Activated naive CD8-positive, alpha-beta T cell (primary cell): ENCODE measurements around the gene TDP2.
"Not testable (repeated sequence)": the region's sequence is repeated elsewhere in the genome, so short reads cannot be mapped to it uniquely, and the experiment has no call there.

Source experiments
- H3K27ac Mint-ChIP-seq: one replicate; pipeline ENCODE4 v1.8.0; 2021; ENCODE audit warnings: mixed read lengths
- H3K27me3 Mint-ChIP-seq: one replicate; pipeline ENCODE4 v1.8.0; 2021; ENCODE audit warnings: mixed read lengths
- H3K36me3 Mint-ChIP-seq: one replicate; pipeline ENCODE4 v1.8.0; 2021; ENCODE audit warnings: mixed read lengths
- H3K4me1 Mint-ChIP-seq: one replicate; pipeline ENCODE4 v1.8.0; 2021; ENCODE audit warnings: low read depth, mixed read lengths
- H3K4me3 Mint-ChIP-seq: one replicate; pipeline ENCODE4 v1.8.0; 2021; ENCODE audit warnings: mild to moderate bottlenecking, mixed read lengths
- H3K9me3 Mint-ChIP-seq: one replicate; pipeline ENCODE4 v1.8.0; 2021; ENCODE audit warnings: low read depth, mixed read lengths

TDP2 gene

GRCh38 chr6:24666097-24666640, 530 bp downstream of the TDP2 start:
- Mint-ChIP-seq H3K4me1 (peaks cover 65% of the 10 kb centered on the region), H3K27me3 (no peaks in the 10 kb centered on the region), H3K4me3 (peak overlapping the region; percentile 97), H3K36me3 (peaks cover 14% of the 10 kb centered on the region), H3K27ac (peak overlapping the region; percentile 99), H3K9me3 (no peaks in the 10 kb centered on the region)

DNA sequence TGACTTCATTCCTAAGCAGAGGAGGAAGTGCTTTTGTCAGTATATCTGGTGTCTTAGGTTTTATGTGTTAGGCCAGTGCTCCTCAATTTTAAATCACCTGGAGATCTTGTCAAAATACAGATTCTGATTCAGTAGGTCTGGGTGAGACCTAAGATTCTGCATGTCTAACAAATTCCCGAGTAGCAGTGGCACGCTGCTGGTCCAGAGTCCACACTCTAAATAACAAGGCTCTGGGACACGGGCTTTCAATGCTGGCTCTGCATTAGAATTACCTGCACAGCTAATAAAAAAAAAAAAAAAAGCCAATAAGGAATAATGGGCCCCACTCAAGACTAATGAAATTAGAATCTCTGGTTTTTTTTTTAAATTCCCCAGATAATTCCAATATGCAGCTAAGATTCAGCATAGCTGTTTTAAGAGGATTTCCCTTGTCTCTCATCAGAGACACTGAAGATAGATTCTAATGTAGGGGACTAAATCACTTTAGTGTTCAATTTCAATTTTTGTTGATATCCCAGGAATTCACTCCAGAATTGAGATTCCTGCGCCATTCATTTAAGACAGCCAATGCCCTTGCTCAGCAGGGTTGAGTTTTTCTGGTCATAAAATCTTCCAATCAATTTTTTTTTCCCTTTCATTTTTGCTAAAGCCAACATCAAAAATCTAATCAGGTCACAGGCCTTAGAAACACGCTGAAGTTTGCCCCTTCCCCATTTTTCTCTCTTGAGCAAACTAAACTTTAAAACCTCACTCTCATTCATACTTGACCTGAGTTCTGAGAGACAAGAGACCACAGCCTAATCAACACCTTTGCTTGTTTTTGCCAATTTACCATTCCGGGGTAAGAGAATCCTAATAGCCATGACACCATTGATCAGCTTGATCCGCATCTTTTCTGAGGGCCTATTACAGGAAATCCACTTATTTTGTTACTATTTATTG, 2.4 kb downstream of the TDP2 start:
- H3K4me1 Mint-ChIP-seq: peaks cover 77% of the 10 kb centered on the region

GRCh38 chr6:24663189-24663588, 3.5 kb downstream of the TDP2 start:
- Mint-ChIP-seq H3K27ac (peak overlapping the region; percentile 24), H3K9me3 (no peaks in the 10 kb centered on the region), H3K4me1 (peaks cover 75% of the 10 kb centered on the region), H3K4me3 (no peak overlapping the region), H3K36me3 (peaks cover 8% of the 10 kb centered on the region), H3K27me3 (no peaks in the 10 kb centered on the region)

More for the DNA sequence above, 2.4 kb downstream of the TDP2 start:
- Mint-ChIP-seq H3K9me3 (no peaks in the 10 kb centered on the region), H3K27me3 (no peaks in the 10 kb centered on the region), H3K27ac (peak overlapping the region; percentile 68), H3K4me3 (peak overlapping the region; percentile 97), H3K36me3 (peaks cover 9% of the 10 kb centered on the region)

DNA sequence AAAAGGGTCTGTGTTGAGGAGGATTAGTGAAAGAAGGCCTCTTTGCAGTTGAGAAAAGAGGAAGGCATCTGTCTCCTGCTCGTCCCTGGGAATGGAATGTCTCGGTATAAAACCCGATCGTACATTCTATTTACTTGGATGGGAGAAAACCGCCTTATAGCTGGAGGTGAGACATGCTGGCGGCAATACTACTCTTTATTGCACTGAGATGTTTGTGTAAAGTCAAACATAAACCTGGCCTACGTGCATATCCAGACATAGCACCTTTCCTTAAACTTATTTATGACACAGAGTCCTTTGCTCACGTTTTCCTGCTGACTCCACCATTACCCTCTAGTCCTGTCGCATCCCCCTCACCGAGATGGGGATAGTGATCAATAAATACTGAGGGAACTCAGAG, 4.5 kb downstream of the TDP2 start:
- Mint-ChIP-seq H3K4me1 (peaks cover 73% of the 10 kb centered on the region), H3K36me3 (peaks cover 8% of the 10 kb centered on the region), H3K27ac (no peak overlapping the region)

GRCh38 chr6:24661759-24662158, 4.9 kb downstream of the TDP2 start:
- H3K27ac Mint-ChIP-seq, H3K4me3 Mint-ChIP-seq, H3K27me3 Mint-ChIP-seq, H3K36me3 Mint-ChIP-seq, H3K9me3 Mint-ChIP-seq: not testable (repeated sequence)
- peaks cover 70% of the 10 kb centered on the region for H3K4me1 Mint-ChIP-seq

More for the DNA sequence above, 4.5 kb downstream of the TDP2 start:
- Mint-ChIP-seq H3K27me3 (no peaks in the 10 kb centered on the region), H3K9me3 (no peaks in the 10 kb centered on the region), H3K4me3 (no peak overlapping the region)

- H3K4me1 Mint-ChIP-seq: peaks cover 71% of the 10 kb centered on the region
- H3K36me3 Mint-ChIP-seq: peaks cover 10% of the 10 kb centered on the region
- H3K4me3 Mint-ChIP-seq: no peak overlapping the region
Observed at GRCh38 chr6:24660105-24660504, 6.6 kb downstream of the TDP2 start.

DNA sequence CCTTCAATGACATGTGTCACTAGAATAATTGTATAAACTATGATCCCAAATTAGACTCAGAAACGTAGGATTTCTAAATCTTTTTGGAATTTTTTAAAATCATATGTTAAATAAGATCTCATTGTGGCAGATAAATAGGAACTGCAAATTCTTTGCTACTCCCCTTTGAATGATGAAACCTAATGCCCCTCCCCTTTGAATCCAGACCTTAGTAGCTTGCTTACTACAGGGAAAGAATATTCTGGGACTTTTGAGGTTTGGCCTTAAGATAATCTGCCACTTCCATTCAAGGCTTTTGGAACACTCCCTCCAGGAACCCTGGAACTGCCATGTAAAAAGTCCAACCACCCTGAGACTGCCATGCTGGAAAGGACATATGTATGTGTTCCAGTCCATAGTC, 7.1 kb downstream of the TDP2 start:
- H3K27ac Mint-ChIP-seq: peak overlapping the region; percentile 34
- peaks cover 8% of the 10 kb centered on the region for H3K36me3 Mint-ChIP-seq
- H3K4me1 Mint-ChIP-seq: peaks cover 68% of the 10 kb centered on the region

More at GRCh38 chr6:24660105-24660504, 6.6 kb downstream of the TDP2 start:
- H3K27me3 Mint-ChIP-seq: no peaks in the 10 kb centered on the region
- H3K9me3 Mint-ChIP-seq: no peaks in the 10 kb centered on the region
- peak overlapping the region; percentile 34 for H3K27ac Mint-ChIP-seq

DNA sequence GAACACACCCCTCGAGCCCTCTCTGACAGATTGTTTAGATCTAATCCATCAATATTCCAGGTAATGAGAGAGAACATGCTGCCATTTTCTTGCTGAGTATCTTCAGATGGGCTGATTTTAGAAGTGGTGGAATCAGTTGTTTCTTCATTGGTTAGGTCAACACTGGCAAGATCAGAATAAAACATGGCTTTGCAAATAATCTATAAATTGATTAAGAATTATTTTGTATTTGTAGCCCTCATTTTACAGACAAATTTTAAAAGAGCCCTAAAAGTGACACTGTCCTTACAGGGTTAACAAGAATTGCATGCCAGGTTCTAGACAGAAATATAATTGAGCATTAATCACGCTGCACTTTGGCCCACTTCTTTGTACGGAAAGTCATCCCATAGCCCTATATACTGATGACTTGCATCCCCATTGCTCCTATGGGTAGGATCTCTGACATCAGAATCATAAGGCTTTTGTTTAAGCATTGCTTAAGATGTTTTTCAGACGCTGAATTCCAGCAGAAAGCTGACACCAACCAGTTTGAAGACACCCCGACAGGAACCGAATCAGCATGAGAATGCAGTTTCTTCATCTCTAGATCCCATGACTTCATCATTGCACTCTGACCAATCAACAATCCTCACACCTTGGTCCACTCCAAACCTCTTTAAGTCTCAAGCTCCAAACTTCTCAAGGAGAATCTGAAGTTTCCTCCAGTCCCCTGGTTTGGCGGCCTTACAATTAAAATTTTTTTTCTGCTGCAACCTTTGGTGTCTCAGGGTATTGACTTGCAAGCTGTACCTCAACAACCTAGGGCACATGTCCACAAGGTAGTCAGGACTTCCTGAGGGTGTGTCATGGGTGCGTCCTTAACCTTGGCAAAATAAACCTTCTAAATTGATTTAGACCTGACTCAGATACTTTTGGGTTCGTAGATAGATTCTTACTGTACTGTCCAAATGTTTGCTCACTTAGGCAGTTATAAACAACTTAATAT, 7.8 kb downstream of the TDP2 start:
- no peaks in the 10 kb centered on the region for H3K27me3 Mint-ChIP-seq
- no peak overlapping the region for H3K4me3 Mint-ChIP-seq
- no peaks in the 10 kb centered on the region for H3K9me3 Mint-ChIP-seq
- no peak overlapping the region for H3K27ac Mint-ChIP-seq
- peaks cover 7% of the 10 kb centered on the region for H3K36me3 Mint-ChIP-seq
- peaks cover 65% of the 10 kb centered on the region for H3K4me1 Mint-ChIP-seq

More for the DNA sequence above, 7.1 kb downstream of the TDP2 start:
- Mint-ChIP-seq H3K4me3 (no peak overlapping the region), H3K27me3 (no peaks in the 10 kb centered on the region), H3K9me3 (no peaks in the 10 kb centered on the region)

DNA sequence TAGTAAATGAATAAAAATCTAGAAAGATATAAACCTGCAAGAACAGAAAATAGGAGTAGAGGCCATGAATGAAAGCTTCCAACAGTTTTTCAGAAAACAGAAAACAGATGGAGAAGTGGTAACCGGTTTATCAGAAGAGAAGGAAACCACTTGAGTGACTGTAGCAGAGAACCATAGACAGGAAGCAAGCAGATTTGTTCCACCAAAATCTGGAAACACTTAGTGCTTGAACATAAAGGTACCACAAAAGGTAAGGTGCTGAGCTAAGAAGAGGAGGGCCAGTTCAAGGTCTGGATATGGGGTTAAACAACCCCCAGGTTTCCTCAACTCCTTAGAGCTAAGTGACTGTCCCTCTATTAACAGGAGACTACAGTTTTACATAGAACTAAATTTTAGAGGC, 11.5 kb downstream of the TDP2 start:
- Mint-ChIP-seq H3K9me3 (no peaks in the 10 kb centered on the region), H3K4me1 (peaks cover 44% of the 10 kb centered on the region), H3K36me3 (peaks cover 7% of the 10 kb centered on the region), H3K4me3 (no peak overlapping the region), H3K27ac (no peak overlapping the region), H3K27me3 (no peaks in the 10 kb centered on the region)

GRCh38 chr6:24650365-24650764, 16.3 kb downstream of the TDP2 start:
- H3K4me1 Mint-ChIP-seq: peaks cover 20% of the 10 kb centered on the region

DNA sequence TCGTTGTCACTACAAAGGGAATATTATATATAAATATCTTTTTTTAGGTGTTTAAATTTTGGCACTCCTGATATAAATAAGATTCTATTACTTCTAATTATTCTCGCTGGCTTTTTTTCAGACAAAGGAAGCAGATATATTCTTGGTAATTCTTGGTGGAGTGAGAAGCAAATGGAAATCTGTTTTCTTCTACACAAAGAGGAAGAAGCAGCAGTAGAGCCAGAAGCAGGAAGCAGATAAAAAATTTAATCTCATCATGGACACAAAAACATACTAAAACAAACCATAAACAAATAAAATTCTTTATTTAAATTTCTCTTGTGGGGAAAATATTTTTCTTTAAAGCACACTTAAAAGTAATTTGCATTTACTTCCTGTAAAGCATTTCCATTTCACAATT, 17.0 kb downstream of the TDP2 start:
- Mint-ChIP-seq H3K36me3 (peaks cover 3% of the 10 kb centered on the region), H3K27ac (no peak overlapping the region), H3K4me1 (peaks cover 18% of the 10 kb centered on the region), H3K27me3 (peaks cover 5% of the 10 kb centered on the region), H3K9me3 (no peaks in the 10 kb centered on the region), H3K4me3 (no peak overlapping the region)

More at GRCh38 chr6:24650365-24650764, 16.3 kb downstream of the TDP2 start:
- Mint-ChIP-seq H3K27me3 (peaks cover under 1% of the 10 kb centered on the region), H3K27ac (no peak overlapping the region), H3K36me3 (peaks cover 3% of the 10 kb centered on the region), H3K4me3 (no peak overlapping the region), H3K9me3 (no peaks in the 10 kb centered on the region)

GRCh38 chr6:24648276-24648675, 18.4 kb downstream of the TDP2 start:
- Mint-ChIP-seq H3K9me3 (no peaks in the 10 kb centered on the region), H3K4me3 (no peak overlapping the region), H3K27ac (no peak overlapping the region), H3K4me1 (peaks cover 15% of the 10 kb centered on the region), H3K36me3 (peaks cover 3% of the 10 kb centered on the region), H3K27me3 (peaks cover 8% of the 10 kb centered on the region)

DNA sequence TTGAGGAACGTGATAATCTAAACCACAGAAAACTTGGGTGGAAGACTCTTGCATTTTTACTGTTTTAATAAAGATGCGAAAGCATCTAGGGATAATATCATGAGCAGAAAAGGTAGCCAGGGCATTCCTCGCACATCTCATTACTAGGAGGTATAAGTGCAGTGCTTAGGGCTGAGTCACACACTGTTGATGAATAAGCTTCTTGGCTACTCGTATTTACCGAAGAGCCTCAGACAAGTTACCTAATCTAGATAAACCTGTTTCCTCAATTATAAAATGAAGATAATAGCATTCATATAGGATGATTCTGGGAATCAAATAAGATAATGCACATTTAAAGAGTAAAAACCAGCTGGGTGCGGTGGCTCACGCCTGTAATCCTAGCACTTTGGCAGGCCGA, 19.9 kb downstream of the TDP2 start:
- Mint-ChIP-seq H3K9me3 (no peaks in the 10 kb centered on the region), H3K36me3 (peaks cover under 1% of the 10 kb centered on the region), H3K27me3 (peaks cover 8% of the 10 kb centered on the region), H3K4me3 (peak overlapping the region; percentile 89), H3K4me1 (peaks cover 15% of the 10 kb centered on the region), H3K27ac (no peak overlapping the region)

DNA sequence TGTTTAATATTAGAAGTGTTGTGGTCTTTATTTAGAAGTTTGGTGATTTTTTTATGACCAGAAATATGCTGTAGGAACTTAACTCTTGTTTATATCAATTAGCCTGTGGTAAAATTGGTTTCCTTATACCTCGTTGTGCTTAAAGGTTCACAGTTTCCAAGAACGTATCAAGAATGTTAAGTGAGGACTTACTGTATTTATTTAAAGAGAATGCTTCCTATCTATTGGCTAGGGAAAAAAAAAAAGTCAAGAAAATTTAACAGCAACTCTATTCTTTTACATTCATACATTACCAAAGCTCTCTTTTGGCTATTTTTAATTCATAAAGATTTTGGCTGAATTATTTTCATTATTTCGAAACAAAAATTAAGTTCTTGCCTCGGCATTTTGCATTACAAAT, 22.3 kb downstream of the TDP2 start:
- no peaks in the 10 kb centered on the region for H3K9me3 Mint-ChIP-seq

More for the DNA sequence above, 22.3 kb downstream of the TDP2 start:
- Mint-ChIP-seq H3K36me3 (no peaks in the 10 kb centered on the region), H3K27ac (no peak overlapping the region), H3K4me3 (no peak overlapping the region), H3K4me1 (peaks cover 15% of the 10 kb centered on the region), H3K27me3 (peaks cover 19% of the 10 kb centered on the region)
